ENCODE results near the gene ADA.

GRCh38 chr20:44692932-44693480 lies 41.5 kb upstream of the ADA start:
- TF ChIP-seq, protein P1, sequence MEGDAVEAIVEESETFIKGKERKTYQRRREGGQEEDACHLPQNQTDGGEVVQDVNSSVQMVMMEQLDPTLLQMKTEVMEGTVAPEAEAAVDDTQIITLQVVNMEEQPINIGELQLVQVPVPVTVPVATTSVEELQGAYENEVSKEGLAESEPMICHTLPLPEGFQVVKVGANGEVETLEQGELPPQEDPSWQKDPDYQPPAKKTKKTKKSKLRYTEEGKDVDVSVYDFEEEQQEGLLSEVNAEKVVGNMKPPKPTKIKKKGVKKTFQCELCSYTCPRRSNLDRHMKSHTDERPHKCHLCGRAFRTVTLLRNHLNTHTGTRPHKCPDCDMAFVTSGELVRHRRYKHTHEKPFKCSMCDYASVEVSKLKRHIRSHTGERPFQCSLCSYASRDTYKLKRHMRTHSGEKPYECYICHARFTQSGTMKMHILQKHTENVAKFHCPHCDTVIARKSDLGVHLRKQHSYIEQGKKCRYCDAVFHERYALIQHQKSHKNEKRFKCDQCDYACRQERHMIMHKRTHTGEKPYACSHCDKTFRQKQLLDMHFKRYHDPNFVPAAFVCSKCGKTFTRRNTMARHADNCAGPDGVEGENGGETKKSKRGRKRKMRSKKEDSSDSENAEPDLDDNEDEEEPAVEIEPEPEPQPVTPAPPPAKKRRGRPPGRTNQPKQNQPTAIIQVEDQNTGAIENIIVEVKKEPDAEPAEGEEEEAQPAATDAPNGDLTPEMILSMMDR (IDR thresholded peaks at IDR 0.05), result no peak
- TF ChIP-seq POLR2AphosphoS5 (IDR thresholded peaks at IDR 0.05) (peak in 2 of 3 donors; percentile 25 to 77), POLR2A (IDR thresholded peaks at IDR 0.05) (no peak)
